HEK293T (cell line): ENCODE results near the gene NAALADL2.

ENCODE experiments used
- ARNT ChIP-seq: fragments of 450-650 bp; IDR thresholded peaks from 2 replicates; pipeline ENCODE4 v1.6.1; 2017; ENCODE audit warnings: mild to moderate bottlenecking
- BHLHE40 ChIP-seq: fragments of 450-650 bp; IDR thresholded peaks from 2 replicates; pipeline ENCODE4 v1.6.1; 2016; ENCODE audit warnings: mild to moderate bottlenecking, moderate library complexity, borderline replicate concordance
- FOXM1 ChIP-seq: fragments of 450-650 bp; IDR thresholded peaks from 2 replicates; pipeline ENCODE4 v1.6.1; 2017; ENCODE audit warnings: mild to moderate bottlenecking, borderline replicate concordance
- LEF1 ChIP-seq: fragments of 450-650 bp; IDR thresholded peaks from 2 replicates; pipeline ENCODE4 v1.6.1; 2017; ENCODE audit warnings: mild to moderate bottlenecking, borderline replicate concordance
- SUZ12 ChIP-seq: fragments of 450-650 bp; IDR thresholded peaks from 2 replicates; pipeline ENCODE4 v1.6.1; 2016; ENCODE audit warnings: mild to moderate bottlenecking
- TARDBP ChIP-seq: fragments of 450-650 bp; IDR thresholded peaks from 2 replicates; pipeline ENCODE4 v1.6.1; 2016

GRCh38 chr3:174859114-174859735 is at the start of gene NAALADL2:
- TF ChIP-seq SUZ12: no peak
- TF ChIP-seq TARDBP: no peak
- no peak for TF ChIP-seq FOXM1
- TF ChIP-seq BHLHE40: no peak
- TF ChIP-seq ARNT: no peak
- no peak for TF ChIP-seq LEF1
